GM18505 (cell line): ENCODE results near the gene NCS1.
"Not testable (repeated sequence)": the region's sequence is repeated elsewhere in the genome, so short reads cannot be mapped to it uniquely, and the experiment has no call there.

Experiments
- ATAC-seq: cut with Tn5 transposase; IDR thresholded peaks from one replicate; pipeline ENCODE4 v1.9.1; 2021; ENCODE audit not compliant: unreplicated experiment
- POLR2A ChIP-seq: IDR thresholded peaks from 4 replicates; pipeline ENCODE4 v1.6.1; 2011; ENCODE audit warnings: borderline replicate concordance; ENCODE audit not compliant: insufficient read depth, insufficient read length; ENCODE audit errors: extremely low read depth

Gene NCS1

GRCh38 chr9:130241198-130241535 lies 69.0 kb downstream of the NCS1 start:
- TF ChIP-seq POLR2A, result no peak

GRCh38 chr9:130242270-130243014 lies 70.2 kb downstream of the NCS1 start:
- no peak for TF ChIP-seq POLR2A
- no peak for ATAC-seq

More at GRCh38 chr9:130241198-130241535, 69.0 kb downstream of the NCS1 start:
- ATAC-seq, result no peak

GRCh38 chr9:130243015-130243881 lies 71.0 kb downstream of the NCS1 start:
- TF ChIP-seq POLR2A, result no peak
- no peak for ATAC-seq

DNA sequence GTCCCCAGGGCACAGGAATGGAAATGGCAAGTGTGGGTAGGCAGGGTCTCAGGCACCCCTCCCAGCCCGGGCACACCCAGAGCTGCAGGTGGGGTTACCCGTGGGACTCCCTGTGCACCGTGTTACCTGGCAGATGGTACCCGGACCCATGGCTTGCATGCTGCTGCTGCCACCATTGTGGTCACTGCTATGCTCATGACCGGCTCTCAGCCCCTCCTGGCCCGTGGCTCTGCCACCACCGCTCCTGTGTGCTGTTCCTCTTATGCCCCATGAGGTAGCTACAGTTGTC lies 71.6 kb downstream of the NCS1 start:
- TF ChIP-seq POLR2A, result no peak
- ATAC-seq, result no peak

DNA sequence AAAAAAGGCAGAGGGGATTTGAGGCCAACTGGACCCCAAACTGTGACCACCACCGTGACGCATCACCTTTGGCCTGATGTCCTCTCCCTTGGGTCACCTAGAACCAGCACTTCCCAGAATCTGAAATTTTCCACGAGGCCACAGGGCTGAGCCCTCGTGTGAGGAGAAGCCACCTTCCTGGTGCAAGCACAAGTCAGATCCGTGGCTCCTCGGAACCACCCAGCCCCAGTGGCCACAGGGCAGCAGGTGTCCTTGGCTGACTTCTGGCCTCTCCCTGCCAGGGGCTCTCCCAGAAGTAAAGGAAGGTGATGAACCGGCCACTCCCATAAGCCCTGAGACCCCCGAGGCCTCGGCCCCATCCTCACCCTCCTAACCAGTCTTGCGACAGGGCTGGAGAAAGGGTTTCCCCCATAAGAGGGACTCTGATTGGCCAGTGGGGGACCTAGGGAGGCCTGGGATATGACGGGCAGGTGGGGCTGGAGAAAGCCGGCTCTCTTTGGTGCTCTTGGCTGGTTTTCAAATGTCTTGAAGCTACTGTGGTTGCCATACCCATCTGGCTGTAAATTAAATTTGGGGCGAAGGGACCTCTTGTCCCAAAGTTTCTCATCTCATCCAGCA lies 72.5 kb downstream of the NCS1 start:
- TF ChIP-seq POLR2A, result no peak
- ATAC-seq, result no peak

- no peak for TF ChIP-seq POLR2A
- no peak for ATAC-seq
Measured at GRCh38 chr9:130245474-130245873, 73.3 kb downstream of the NCS1 start.

- TF ChIP-seq POLR2A, result no peak
- no peak for ATAC-seq
Measured at GRCh38 chr9:130246126-130246525, 73.9 kb downstream of the NCS1 start.

- no peak for ATAC-seq
- TF ChIP-seq POLR2A, result no peak
Measured at GRCh38 chr9:130254747-130255630, 82.8 kb downstream of the NCS1 start.

DNA sequence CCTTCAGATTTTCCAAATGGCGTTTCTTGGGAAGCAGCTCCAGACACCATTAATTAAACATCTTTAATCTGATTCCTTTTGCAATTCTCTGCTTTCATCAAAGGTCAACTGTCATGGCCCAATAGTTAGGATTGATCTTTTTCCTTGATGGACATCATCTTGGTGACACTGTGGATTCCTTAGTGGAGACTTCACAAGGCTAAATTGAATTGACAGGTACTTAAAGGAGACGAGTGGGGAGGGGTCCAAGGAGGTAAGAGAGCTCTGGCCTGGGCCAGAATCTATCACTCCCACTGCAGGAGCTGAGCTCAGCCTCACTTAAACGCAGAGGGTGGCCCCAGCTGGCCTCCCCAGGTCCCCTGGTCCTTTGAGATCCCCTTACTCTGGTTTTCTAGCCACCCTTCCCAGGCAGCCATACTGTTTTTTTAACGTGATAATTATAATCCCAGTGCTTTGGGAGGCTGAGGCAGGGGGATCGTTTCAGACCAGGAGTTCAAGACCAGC lies 83.5 kb downstream of the NCS1 start:
- no peak for ATAC-seq
- TF ChIP-seq POLR2A, result no peak

DNA sequence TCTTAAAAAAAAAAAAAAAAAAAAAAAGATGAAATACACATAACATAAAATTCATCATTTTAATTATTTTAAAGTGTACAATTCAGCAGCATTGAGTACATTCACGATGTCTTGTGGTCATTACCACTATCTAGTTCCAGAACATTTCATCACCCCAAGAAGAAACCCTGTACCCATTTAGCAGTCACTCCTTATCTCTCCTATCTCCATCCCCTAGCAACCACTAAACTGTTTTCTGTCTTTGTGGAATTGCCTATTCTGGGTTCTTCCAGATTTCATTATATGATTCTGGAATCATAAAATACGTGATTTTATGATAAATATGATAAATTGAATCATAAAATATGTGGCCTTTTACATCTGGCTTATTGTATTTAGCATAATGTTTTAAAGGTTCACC lies 84.4 kb downstream of the NCS1 start:
- no peak for TF ChIP-seq POLR2A
- no peak for ATAC-seq

DNA sequence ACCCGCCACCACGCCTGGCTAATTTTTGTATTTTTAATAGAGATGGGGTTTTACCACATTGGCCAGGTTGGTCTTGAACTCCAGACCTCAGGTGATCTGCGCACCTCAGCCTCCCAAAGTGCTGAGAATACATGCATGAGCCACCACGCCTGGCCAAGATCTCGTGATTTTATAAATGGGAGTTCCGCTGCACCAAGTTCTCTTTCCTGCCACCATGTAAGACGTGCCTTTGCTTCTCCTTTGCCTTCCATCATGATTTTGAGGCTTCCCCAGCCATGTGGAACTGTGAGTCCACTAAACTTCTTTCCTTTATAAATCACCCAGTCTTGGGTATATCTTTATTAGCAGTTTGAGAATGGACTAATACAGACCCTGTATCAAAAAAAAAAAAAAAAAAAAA lies 85.9 kb downstream of the NCS1 start:
- ATAC-seq, result not testable (repeated sequence)

DNA sequence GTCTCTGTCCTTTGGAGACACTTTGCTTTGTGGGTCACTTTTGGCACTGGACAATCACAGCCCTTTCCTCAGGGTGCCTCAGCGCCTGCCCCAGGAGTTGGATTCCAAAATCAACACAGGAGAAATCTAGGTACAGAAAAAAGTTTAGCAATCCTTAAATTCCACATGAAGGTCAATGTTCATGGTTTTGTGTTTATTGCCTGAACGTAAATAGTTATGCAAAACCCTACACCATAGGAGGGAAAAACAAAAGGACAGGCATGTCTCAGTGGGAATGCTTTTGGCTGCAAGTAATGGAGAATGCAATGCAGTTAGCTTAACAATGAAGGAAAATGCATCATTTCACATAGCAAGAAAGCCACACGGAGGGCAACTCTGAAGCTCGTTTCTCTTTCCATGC lies 86.8 kb downstream of the NCS1 start:
- ATAC-seq, result no peak
- no peak for TF ChIP-seq POLR2A
